ENCODE data around the gene TSC22D1. TPM values are rescaled to one million over a fixed set of nuclear protein-coding genes. Genes with fewer than 3 reads are reported as not detected.
"Not testable (repeated sequence)": the region's sequence is repeated elsewhere in the genome, so short reads cannot be mapped to it uniquely, and the experiment has no call there.

The TSC22D1 gene
- polyA plus RNA-seq, 3 donors: 202 to 230 (median 217) TPM

DNA sequence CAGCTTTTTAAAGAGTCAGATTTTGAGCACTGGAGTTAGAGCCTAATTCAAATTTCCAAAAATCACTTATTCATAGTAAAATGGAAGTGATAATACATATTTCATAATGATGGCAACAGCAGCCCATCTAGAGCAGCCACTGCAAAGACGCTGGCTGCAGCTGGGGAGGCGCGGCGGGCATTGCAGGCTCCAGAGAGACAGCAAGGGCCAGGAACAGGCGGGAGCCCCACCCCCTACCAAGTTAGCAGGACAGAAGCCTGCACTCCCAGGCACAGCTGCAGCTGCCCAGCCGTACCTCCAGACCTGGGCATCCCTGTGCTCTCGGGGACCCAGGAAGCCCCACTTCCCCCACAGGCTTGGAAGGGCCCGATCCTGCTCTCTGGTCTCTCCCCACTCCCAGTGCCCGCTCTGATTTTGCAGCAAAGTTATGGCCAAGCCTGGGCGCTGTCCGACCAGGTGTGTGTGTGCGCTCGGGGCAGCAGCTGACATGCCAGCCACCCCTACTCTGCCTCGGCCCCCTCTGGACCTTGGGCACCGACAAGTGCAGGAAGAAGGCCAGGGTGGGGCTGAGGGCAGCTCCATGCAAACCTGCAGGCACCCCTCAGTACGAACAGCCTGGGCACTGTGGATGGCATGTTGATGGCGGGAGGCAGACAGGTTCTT is 117.7 kb downstream of the TSC22D1 start:
- no peak for DNase-seq

DNA sequence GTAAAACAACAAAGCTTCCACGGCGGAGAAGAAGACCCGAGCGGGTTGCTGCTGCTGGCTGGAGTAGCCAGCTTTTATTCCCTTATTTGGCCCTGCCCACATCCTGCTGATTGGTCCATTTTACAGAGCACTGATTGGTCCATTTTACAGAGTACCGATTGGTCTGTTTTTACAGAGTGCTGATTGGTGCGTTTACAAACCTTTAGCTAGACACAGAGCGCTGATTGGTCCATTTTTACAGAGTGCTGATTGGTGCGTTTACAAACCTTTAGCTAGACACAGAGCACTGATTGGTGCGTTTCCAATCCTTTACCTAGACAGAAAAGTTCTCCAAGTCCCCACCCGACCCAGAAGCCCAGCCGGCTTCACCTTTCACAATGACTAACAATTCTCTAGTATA is 119.9 kb downstream of the TSC22D1 start:
- not testable (repeated sequence) for DNase-seq

DNA sequence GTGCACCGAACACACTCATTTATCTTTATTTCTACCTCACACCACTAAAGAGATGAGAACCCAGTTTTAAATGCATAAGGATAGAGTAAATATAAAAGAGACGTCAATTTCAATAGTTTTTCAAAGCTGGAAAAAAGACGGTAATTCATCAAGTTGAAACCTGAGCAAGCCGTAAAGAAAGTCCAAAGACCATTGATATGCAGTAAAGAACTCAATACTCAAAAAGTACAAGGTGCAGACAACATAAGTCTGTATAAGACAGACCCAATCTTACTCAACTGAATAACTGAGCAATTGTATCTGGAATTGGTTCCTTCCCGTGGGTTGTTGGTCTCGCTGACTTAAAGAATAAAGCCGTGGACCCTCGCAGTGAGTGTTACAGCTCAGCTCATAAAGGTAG is 120.4 kb downstream of the TSC22D1 start:
- DNase-seq: no peak

DNA sequence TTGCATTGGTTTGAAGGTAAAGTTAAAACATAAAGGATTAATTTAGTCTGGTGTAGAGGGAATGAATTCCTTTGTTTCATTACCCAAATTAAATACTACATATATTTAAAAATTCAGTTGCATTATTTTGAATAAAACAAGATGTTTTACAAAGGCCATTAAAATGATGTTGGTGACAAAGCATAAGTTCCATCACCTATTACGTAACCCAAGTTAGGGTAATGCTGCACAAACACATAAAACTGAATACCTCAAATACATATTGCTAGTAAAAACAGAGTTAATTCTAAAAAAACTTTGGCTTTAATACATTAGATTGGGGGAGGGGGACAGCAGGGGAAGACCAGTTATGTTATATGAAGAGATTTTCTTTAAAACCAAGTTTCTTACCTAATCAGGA is 122.2 kb downstream of the TSC22D1 start:
- DNase-seq: no peak

DNA sequence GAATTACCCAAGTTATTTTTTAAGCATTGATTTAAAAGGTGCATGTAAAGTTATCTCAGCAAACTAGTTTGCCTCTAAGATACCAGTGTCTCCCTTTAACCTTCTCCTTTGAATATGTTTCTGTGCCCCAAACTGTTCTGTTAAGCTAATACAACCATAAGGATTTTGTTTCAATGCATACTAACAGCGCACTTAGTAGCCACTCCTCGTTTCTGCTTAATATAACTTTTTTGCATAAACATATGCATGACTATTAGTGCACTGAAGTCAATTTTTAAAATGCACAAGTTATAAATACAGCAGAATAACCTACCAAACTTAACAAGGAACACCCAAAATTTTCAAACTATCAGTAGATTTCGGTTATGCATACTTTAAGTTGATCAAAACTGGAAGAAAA is 123.1 kb downstream of the TSC22D1 start:
- DNase-seq: no peak

DNA sequence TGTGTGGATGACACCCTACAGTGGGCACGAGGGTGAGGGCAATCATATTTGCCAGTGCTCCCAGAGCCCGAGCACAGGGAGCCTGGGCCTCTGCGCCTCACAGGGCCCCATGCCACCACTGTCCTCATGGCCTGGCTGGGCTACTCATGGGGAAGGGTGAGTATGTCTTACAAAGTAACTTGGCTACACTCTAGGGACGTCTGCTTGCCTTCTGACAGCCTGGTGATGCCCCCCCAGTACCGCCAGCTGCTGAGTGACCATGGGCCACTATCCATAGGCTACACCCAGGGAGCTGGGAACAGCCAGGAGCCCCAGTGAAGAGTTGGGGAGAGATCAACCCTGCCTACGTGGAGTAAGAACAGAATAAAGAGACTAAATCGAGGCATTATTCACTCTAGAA is 123.7 kb downstream of the TSC22D1 start:
- no peak for DNase-seq

DNA sequence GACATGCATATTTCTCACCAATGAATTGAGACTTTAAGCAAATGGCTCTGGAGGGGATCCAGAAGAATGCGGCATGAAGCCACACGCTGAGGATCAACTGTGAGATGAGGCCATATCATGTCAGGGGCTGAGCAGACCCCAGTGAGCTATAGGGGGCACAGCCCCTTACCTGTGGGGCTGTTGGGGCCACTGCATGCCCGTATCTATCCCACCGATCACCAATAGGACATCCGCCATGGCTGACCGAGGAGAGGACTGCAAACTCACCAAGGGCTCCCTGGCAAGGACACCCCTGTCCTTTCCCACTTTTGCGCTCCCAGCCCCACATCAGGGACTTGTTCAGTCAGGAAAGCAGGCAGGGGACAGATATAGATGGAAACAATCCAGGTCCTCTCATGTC is 124.5 kb downstream of the TSC22D1 start:
- no peak for DNase-seq

DNA sequence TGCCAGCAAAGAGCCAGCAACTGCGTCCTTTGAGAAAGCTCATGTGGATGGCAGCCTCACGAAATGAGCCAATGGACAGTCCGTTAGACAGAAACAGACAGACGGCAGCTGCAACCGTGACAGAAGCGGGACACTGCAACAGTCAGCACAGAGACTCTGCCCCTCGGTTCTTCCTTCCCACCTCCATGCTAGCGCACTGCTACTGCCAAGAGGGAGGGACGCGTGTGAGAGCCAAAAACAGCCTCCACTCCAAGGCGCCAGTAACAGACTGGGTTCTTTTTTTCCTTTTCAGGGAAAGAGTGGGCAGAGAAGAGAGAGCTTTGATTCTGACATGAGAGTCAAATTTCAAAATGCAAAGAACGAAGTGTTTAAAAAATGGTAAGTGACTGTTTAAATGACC is 125.0 kb downstream of the TSC22D1 start:
- no peak for DNase-seq

DNA sequence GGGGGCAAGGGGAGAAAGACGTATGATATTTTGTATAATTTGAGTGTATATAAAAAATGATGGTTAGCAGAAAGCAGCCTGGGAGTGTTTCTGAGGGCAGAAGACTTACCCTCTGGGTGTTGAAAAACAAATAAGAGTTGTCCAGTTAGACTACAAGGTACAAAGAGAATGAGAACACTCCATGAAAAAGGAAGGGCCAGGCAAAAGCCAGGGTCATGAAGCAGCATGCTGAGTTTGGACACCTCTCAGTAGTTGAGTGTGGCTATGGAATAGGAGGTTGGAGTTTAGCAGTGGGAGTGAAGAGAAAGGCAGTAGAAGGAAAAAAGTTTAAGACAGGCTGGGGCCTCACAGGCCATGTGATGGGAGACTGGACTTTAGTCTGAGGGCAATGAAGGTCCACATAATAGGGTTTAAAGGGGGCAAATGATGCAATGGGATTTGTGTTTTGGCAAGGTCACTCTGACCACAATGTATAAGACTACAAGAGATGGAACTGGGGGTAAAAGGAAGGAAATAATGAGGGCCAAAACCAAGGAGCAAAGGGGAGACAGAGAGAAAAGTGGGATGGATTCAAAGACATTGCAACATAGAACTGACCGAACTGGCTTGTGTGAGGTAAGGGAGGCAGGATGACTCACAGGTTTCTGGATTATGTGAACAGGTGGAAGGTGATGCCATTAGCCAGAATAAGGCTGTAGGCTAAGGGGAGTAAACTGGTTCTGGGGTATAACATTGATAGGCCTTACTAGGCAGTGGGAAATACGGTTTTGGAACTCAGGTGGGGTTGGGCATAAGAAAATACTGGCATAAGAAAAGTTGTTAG is 125.9 kb downstream of the TSC22D1 start:
- DNase-seq: no peak

DNA sequence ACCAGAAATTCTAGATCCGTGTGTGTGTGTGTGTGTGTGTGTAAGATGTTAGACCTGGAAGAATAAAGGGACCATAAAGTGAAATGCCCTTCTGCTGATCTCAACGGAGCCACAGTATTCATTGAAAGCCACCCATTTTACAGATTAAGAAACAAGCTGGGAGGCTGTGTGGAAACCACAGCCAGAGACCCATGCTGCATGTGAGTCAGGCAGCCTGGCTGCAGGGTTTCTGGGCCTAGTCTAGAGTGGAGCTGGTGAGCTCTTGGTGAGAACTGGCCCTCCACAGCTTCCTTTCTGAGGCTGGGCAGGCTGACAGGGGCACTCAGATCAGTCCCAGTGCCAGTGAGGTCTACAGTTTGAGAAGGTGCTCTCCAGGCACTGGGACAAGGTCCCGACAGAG is 127.3 kb downstream of the TSC22D1 start:
- no peak for DNase-seq

DNA sequence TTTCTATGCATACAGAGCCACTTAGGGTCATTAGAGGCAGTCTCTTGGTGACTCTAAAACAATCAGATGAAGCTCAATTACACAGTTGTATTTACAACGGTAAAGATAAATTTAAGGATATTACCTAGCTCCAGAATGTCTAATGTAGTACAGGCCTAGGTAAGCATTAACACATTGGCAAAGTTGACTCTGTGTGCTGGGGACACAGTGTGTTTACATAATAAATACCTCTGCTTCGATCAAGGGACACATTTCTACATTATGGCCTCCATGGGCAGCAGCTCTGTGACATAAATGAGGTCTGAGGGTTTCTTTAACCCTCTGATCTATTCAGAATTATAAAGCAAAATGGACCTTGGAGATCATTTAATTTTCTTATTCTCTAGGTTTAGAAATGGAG is 127.8 kb downstream of the TSC22D1 start:
- no peak for DNase-seq

DNA sequence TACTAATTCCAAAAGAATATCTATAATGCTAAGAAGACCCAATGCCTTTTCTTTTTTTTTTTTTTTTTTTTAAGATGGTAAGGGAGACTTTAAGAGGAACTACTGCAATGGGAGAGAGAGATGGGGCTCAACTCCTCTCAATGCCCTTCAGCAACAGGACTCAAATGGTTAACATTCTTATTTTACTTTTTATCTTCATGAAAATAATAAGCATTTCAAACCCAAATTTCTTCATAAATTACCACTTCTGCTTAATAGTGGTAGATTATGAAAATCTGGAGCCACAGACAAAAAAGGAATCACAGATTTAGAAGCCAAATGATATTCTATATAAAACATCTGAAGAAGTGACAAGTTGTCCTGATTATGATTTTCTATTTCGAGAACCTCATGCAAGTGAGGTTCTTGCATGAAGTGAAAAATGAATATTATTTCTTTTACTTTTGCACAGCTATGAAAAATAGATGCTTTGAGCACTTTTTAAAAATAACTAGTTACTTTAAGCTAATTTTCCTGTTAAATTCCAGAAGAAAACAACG is 128.3 kb downstream of the TSC22D1 start:
- DNase-seq: no peak

DNA sequence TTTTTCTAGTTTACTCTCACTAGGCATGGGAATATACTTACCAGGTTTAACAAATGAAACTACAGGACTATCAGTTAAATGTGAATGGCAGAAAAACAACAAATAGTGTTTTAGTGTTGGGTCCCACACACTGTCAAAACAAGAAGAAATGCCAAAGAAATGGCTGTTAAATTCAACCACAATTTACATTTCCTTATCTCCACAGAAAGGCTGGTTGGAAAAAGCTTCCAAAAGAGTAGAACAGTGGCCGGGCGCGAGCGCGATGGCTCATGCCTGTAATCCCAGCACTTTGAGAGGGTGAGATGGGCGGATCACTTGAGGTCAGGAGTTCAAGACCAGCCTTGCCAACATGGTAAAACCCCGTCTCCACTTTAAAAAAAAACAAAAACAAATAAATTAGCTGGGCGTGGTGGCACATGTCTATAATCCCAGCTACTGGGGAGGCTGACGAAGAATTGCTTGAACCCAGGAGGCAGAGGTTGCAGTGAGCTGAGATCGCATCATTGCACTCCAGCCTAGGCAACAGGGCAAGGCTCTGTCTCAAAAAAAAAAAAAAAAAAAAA is 136.0 kb downstream of the TSC22D1 start:
- no peak for DNase-seq

DNA sequence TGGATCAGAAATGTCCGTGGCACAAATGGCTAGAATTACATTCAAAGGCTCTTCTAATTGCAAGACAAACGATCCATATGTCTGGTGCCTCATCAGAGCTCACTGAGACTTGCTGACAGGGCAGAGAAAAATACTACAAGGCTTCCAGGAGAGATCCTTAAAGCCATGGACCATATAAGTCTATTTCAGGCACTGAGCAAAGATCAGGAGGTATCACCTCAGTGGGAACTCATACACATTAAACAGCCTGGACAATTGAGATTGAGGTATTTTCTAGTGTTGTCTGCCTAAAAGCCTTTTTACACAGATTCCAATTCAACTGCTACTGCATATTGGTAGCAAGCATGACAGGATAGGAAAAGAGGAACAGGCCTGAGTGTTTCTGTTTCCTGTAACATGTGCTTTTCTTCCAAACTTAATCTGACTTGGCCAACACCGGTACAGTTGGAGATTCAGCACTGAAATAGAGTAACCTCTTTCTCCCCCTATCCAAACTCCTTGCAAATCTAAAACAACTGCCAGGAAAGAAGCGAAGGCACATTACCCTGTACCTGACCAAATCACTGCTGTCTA is 136.6 kb downstream of the TSC22D1 start:
- no peak for DNase-seq

DNA sequence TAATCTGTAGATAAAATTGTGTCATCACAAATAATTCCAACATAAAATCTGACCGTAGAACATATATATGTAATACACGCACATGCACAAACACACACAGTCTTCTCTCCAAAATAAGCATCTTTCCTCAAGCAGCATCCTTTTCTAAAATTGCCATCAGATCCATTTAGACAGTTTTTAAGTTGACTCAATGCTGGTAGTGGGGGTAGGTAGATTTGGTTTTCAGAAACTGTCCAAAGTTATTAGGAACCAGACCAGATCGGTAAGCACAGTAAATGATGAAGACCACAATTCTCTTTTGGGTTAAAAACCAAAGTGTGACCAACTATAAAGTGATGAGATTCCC is 137.9 kb downstream of the TSC22D1 start:
- DNase-seq: no peak

DNA sequence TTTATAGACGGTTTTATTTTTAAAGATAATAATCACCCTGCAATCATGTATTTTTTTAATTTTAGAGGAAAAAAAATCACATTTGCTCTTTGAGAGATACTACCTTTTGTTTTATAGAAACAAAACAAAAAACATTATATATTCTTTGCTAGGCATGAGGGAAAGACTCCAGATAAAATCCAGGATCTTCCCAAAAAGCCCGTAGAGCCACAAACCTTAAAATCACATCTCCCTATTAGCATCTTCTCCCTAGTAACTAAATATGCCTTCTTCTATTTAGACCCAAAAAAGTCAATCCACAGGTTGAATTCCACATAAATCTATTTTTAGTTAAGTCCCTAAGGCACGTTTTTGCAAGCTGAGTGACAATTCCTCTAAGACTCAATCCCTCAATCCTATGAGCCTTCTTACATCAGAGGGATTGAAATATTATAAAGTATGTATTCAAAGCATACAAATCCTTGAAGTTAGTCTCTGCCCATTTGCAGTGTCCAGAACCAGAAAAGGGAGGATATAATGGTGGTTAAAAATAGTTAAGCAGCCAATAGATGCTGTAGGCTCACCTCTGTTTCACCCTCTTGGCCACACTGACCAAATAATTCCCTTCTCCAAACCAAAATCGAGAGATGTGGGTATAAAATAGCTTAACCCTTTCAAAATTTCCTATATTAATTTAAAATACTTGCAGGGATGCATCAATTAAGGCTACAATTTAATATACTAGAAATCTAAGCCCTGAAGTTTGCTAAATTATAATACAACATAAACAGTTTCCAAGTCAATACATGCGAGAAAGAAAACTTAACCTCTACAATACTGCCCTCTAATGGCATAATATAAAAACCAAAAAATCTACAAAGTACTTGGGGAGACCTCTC is 138.5 kb downstream of the TSC22D1 start:
- peak; percentile 66 for DNase-seq

DNA sequence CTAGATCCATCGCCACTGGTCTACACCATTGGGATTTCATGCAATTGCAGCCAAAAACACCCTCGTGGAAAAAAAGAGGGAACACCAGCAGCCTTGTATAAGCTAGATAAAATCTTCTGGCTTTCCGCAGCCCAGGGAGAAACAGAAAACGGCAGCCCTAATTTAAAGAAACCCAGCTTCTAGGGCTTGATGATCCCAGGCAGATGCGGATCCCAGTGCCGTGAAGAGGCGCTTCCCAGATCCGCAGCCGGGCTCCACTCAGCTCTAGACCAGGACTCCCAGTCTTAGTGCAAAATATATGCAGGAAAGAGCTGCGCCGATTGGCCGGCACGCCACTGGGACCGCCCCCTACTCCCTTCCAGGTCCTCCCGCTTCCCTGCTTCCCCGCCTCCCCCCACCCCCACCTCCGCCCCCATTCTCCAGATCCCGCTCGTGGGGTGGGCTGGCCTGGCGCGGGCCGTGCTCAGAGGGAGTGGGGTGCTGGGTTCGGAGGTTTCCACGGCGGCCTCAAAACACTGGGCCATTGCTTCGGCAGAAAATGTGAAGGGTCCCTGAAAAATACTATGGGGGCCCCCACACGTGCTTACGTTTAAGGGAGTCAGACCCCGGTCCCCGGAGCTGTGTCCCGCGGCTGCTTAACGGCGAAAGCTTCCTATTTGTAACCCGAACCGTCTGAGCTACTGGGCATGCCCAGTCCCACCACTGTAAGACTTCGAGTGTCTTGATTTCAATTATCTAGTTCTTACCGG is 139.4 kb downstream of the TSC22D1 start:
- peak; percentile 95 for DNase-seq

DNA sequence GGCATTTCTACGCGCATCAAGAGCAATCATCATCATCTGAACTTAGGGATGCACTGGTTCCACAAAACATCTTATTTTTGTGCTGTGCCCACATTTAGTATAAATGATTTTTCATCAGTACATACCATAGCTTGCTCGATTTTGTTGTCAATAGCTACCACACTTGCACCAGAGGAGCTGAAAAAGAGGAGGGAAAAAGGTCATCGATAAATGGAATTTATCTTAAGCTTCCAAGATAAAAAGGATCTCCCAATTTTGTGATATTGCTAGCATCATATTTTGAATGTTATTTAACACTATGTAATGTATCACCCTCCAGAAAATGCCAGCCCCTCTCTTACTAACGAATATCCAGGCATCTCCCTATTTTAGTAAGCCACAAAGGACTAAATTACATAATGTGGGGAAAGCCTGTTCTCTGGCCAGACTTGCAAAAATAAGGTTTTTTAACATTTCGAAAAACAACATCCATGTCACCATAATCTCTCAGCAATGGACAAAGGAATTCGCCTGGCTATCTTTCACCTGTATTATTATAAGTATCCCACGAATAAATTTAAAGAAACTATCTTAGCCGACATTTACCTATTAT is 140.1 kb downstream of the TSC22D1 start:
- DNase-seq: no peak

DNA sequence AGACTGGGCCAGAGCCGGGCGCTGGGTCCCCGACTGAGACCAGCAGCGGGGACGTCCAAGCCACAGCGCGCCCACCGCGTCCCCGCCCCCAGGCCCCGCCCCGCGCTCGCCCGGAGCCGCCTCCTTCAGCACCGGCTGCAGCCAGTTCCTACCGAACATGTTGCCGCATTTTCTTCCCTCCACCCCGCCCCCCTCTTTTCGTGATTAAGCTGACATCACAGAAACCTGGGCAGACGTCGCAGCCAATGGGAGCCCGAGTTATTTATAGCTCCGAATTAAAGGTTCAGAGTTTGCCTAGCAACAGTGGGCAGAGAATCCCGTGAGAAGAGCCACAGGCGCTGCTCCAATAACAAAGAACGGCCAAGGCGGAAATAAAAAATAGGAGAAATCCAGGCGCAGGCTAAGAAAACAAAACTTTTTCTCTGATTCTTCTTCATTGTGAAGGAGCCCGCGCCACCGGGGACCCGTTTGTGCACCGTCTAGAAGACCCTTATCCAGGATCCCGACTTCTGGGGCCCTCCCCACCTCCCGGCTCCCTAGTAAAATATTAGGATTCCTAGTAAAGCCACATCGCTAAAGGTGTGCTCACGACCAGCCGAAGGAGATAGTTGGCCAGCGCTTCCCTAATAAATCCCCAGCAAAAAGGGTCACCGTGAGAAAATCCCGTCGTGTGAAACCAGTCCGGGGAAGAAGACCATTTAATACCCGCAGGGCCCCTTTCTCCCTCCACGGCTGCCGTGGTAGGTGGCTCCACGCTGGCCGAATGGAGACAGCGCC is 140.8 kb downstream of the TSC22D1 start:
- DNase-seq: peak; percentile 100

DNA sequence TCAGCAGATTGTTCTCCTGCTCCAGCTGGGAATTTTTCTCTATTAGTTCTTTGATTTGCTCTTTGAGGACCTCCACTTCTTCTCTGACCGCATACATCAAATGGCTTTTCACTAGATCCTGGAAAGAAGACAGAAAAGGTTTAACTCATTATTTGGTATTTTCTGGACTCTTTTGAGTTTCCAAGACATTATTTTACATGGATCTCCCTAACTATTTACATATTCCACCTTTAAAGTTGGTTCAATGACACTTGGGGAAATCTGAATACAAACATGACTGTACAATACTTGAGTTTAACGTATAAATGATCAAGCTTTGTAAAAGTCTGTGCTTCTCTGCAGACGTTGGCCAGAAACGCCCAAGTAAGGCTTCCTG is 141.4 kb downstream of the TSC22D1 start:
- no peak for DNase-seq

Data from renal pelvis (tissue), 4 donors.